Ishikawa (cell line): ENCODE measurements around the gene LDHD.

Experiments used
- CEBPB ChIP-seq: IDR thresholded peaks from 2 replicates; pipeline ENCODE4 v1.6.1; 2012
- CREB1 ChIP-seq: IDR thresholded peaks from 2 replicates; pipeline ENCODE4 v1.6.1; 2012; ENCODE audit warnings: low read depth
- EGR1 ChIP-seq: IDR thresholded peaks from 2 replicates; pipeline ENCODE4 v1.6.1; 2012
- EP300 ChIP-seq: IDR thresholded peaks from 2 replicates; pipeline ENCODE4 v1.6.1; 2012; ENCODE audit warnings: borderline replicate concordance
- FOXM1 ChIP-seq: IDR thresholded peaks from 2 replicates; pipeline ENCODE4 v1.6.1; 2012; ENCODE audit warnings: low read depth, borderline replicate concordance
- MAX ChIP-seq: IDR thresholded peaks from 2 replicates; pipeline ENCODE4 v1.6.1; 2012
- NFIC ChIP-seq: IDR thresholded peaks from 2 replicates; pipeline ENCODE4 v1.6.1; 2012
- RAD21 ChIP-seq: IDR thresholded peaks from 2 replicates; pipeline ENCODE4 v1.6.1; 2012; ENCODE audit warnings: low read depth
- REST ChIP-seq: IDR thresholded peaks from 2 replicates; pipeline ENCODE4 v1.6.1; 2012; ENCODE audit warnings: low read depth, mild to moderate bottlenecking
- TAF1 ChIP-seq: IDR thresholded peaks from 2 replicates; pipeline ENCODE4 v1.6.1; 2012; ENCODE audit warnings: low read depth, mild to moderate bottlenecking
- TEAD4 ChIP-seq: IDR thresholded peaks from 2 replicates; pipeline ENCODE4 v1.6.1; 2012
- USF1 ChIP-seq: IDR thresholded peaks from 2 replicates; pipeline ENCODE4 v1.6.1; 2012
- YY1 ChIP-seq: IDR thresholded peaks from 2 replicates; pipeline ENCODE4 v1.6.1; 2012; ENCODE audit warnings: low read depth

GRCh38 chr16:75106351-75107274, 10.0 kb downstream of the LDHD start:
- TF ChIP-seq EGR1: no peak
- no peak for TF ChIP-seq CREB1
- no peak for TF ChIP-seq TAF1
- no peak for TF ChIP-seq RAD21
- no peak for TF ChIP-seq FOXM1
- peak; percentile 39; the same call in 1 of the 2 replicates for TF ChIP-seq REST
- no peak for TF ChIP-seq EP300
- no peak for TF ChIP-seq TEAD4
- TF ChIP-seq CEBPB: no peak
- TF ChIP-seq YY1: no peak
- TF ChIP-seq MAX: no peak
- no peak for TF ChIP-seq NFIC
- TF ChIP-seq USF1: no peak
